HFFc6 (cell line): ENCODE results near the gene PDE2A. TPM values are rescaled to one million over a fixed set of nuclear protein-coding genes. Genes with fewer than 3 reads are reported as not detected.
A peak's percentile ranks its signal among the peaks of the same experiment; 100 is the strongest.

Experiments used
- DNase-seq: peaks from one replicate; pipeline ENCODE4 v3.0.0-alpha.2; 2018
- H3K27ac Mint-ChIP-seq: 2 replicates; pipeline ENCODE4 v1.8.0; 2020; ENCODE audit warnings: mild to moderate bottlenecking, mixed read lengths
- H3K27me3 Mint-ChIP-seq: 2 replicates; pipeline ENCODE4 v1.8.0; 2021; ENCODE audit warnings: mild to moderate bottlenecking, moderate library complexity, mixed read lengths; ENCODE audit not compliant: insufficient read depth
- H3K36me3 Mint-ChIP-seq: 2 replicates; pipeline ENCODE4 v1.8.0; 2021; ENCODE audit warnings: low read depth, mixed read lengths
- H3K4me1 Mint-ChIP-seq: 2 replicates; pipeline ENCODE4 v1.8.0; 2020; ENCODE audit warnings: low read depth, mixed read lengths
- H3K4me3 Mint-ChIP-seq: 2 replicates; pipeline ENCODE4 v1.8.0; 2020; ENCODE audit warnings: mild to moderate bottlenecking, moderate library complexity, mixed read lengths
- H3K9me3 Mint-ChIP-seq: 2 replicates; pipeline ENCODE4 v1.8.0; 2020; ENCODE audit warnings: mild to moderate bottlenecking, mixed read lengths
- CTCF ChIP-seq: fragments of 200-600 bp; sonication (generic); IDR thresholded peaks from 2 replicates; pipeline ENCODE4 v1.5.0; 2021; ENCODE audit warnings: antibody characterized with exemption, mild to moderate bottlenecking
- total RNA-seq, 6 experiments: library from RNA; stranded (reverse); fragmentation: NEBNext Ultra II Directional; extraction: Animal tissue kit (Norgen Biotek cat#: 25700); gene quantifications; 2 replicates in 1 of 6; 3 replicates in 5 of 6; pipeline ENCODE4 v1.2.3, GENCODE V29; 2021

Gene PDE2A
- total RNA-seq, 6 experiments from 2014 or later = 0.07 to 0.57 (median 0.40) TPM

GRCh38 chr11:72693271-72693968, 19.2 kb upstream of the PDE2A start:
- H3K4me3 Mint-ChIP-seq = no peak overlapping the region
- H3K27me3 Mint-ChIP-seq = peaks cover 1% of the 10 kb centered on the region
- H3K36me3 Mint-ChIP-seq = peaks cover 17% of the 10 kb centered on the region
- no peaks in the 10 kb centered on the region for H3K9me3 Mint-ChIP-seq
- H3K4me1 Mint-ChIP-seq = no peaks in the 10 kb centered on the region
- no peak for DNase-seq
- peak; percentile 50 for TF ChIP-seq CTCF
- H3K27ac Mint-ChIP-seq = no peak overlapping the region

- H3K4me1 Mint-ChIP-seq = no peaks in the 10 kb centered on the region
- H3K4me3 Mint-ChIP-seq = no peak overlapping the region
- no peak for TF ChIP-seq CTCF
- peaks cover 1% of the 10 kb centered on the region for H3K27me3 Mint-ChIP-seq
- no peak overlapping the region for H3K27ac Mint-ChIP-seq
- no peaks in the 10 kb centered on the region for H3K9me3 Mint-ChIP-seq
- peaks cover 17% of the 10 kb centered on the region for H3K36me3 Mint-ChIP-seq
- no peak for DNase-seq
Observed at GRCh38 chr11:72692498-72693237, 18.4 kb upstream of the PDE2A start.

- Mint-ChIP-seq H3K4me1 (peaks cover 10% of the 10 kb centered on the region; the same call in 1 of the 2 replicates), H3K9me3 (no peaks in the 10 kb centered on the region), H3K27ac (no peak overlapping the region), H3K4me3 (no peak overlapping the region), H3K27me3 (no peaks in the 10 kb centered on the region; the same call in none of the 2 replicates), H3K36me3 (peaks cover 10% of the 10 kb centered on the region)
- TF ChIP-seq CTCF = no peak
- no peak for DNase-seq
Observed at GRCh38 chr11:72690166-72690565, 15.9 kb upstream of the PDE2A start.

- Mint-ChIP-seq H3K27me3 (no peaks in the 10 kb centered on the region; the same call in 1 of the 2 replicates), H3K9me3 (no peaks in the 10 kb centered on the region), H3K4me1 (peaks cover 16% of the 10 kb centered on the region), H3K4me3 (no peak overlapping the region), H3K27ac (no peak overlapping the region), H3K36me3 (0 out of 2 replicates have a peak, but pooled peaks cover 1% of the 10 kb centered on the region)
- no peak for TF ChIP-seq CTCF
- DNase-seq = no peak
Observed at GRCh38 chr11:72688929-72689328, 14.7 kb upstream of the PDE2A start.

GRCh38 chr11:72688486-72688885, 14.3 kb upstream of the PDE2A start:
- no peaks in the 10 kb centered on the region for H3K9me3 Mint-ChIP-seq
- no peak overlapping the region for H3K4me3 Mint-ChIP-seq
- DNase-seq = no peak
- H3K36me3 Mint-ChIP-seq = no peaks in the 10 kb centered on the region
- H3K27me3 Mint-ChIP-seq = no peaks in the 10 kb centered on the region; the same call in 1 of the 2 replicates
- peaks cover 16% of the 10 kb centered on the region for H3K4me1 Mint-ChIP-seq
- H3K27ac Mint-ChIP-seq = no peak overlapping the region
- TF ChIP-seq CTCF = no peak
